Regular cardiac myocyte (primary cell): ENCODE results near the gene LIPF. TPM values are rescaled to one million over a fixed set of nuclear protein-coding genes. Genes with fewer than 3 reads are reported as not detected.

Experiments
- total RNA-seq: library from RNA; depleted of rRNA; stranded (reverse); fragments of >200 nt; gene quantifications from 2 replicates; pipeline ENCODE4 v1.2.3, GENCODE V29; 2014

LIPF gene
- not detected in 2 replicates for total RNA-seq

GRCh38 chr10:88664142-88664541, at the start of gene LIPF:
Gene LIPF, plus strand, starts transcription at chr10:88664442. Its CDS starts 2,856 bp downstream, at chr10:88667298.

GRCh38 chr10:88705958-88706357, 41.7 kb downstream of the LIPF start, which contains the start of gene LIPK:
Gene LIPK, plus strand, starts transcription at chr10:88706249. Its CDS starts 18,295 bp downstream, at chr10:88724544.

Other genes starting within 250 kb of the LIPF start
- gene RNLS, start 81.1 kb upstream of the LIPF start, total RNA-seq: 15.7 and 21.1 TPM in 2 replicates
- gene LIPJ, start 77.7 kb upstream of the LIPF start, total RNA-seq: not detected in 2 replicates
- not detected in 2 replicates for gene LIPK, start 41.8 kb downstream of the LIPF start, total RNA-seq
- not detected in 2 replicates for gene LIPN, start 95.6 kb downstream of the LIPF start, total RNA-seq
- gene LIPM, start 138.3 kb downstream of the LIPF start, total RNA-seq: not detected in 2 replicates
- not detected in 2 replicates for gene ANKRD22, start 187.4 kb downstream of the LIPF start, total RNA-seq
- gene STAMBPL1, start 215.8 kb downstream of the LIPF start, total RNA-seq: 55.2 and 64.6 TPM in 2 replicates